HepG2 (cell line): ENCODE data around the gene ARL4D. TPM values are rescaled to one million over a fixed set of nuclear protein-coding genes. Genes with fewer than 3 reads are reported as not detected.
A peak's percentile ranks its signal among the peaks of the same experiment; 100 is the strongest.

Source experiments
- CHD2 ChIP-seq: IDR thresholded peaks from 2 replicates; pipeline ENCODE4 v1.6.1; 2011; ENCODE audit warnings: low read depth, low read length, improper control_type of control experiment
- CHD4 ChIP-seq: fragments of 200-600 bp; sonication (generic); IDR thresholded peaks from 2 replicates; pipeline ENCODE4 v1.7.0; 2017; ENCODE audit warnings: mild to moderate bottlenecking, low read length, borderline replicate concordance
- FOXM1 ChIP-seq: sonication (generic); formaldehyde crosslinking; IDR thresholded peaks from 2 replicates; pipeline ENCODE4 v1.5.0; 2020; ENCODE audit warnings: missing genetic modification reagents
- GPN1 ChIP-seq: sonication (generic); formaldehyde crosslinking; IDR thresholded peaks from 2 replicates; pipeline ENCODE4 v1.5.1; 2020; ENCODE audit warnings: missing genetic modification reagents, borderline replicate concordance
- MED1 ChIP-seq: sonication (generic); formaldehyde crosslinking; IDR thresholded peaks from 2 replicates; pipeline ENCODE4 v1.4.0; 2020; ENCODE audit warnings: missing genetic modification reagents
- ONECUT2 ChIP-seq: sonication (generic); formaldehyde crosslinking; IDR thresholded peaks from 2 replicates; pipeline ENCODE4 v1.4.0; 2020; ENCODE audit warnings: missing genetic modification reagents
- PHF8 ChIP-seq: sonication (generic); formaldehyde crosslinking; IDR thresholded peaks from 2 replicates; pipeline ENCODE4 v1.5.0; 2020; ENCODE audit warnings: missing genetic modification reagents
- STAG1 ChIP-seq: sonication (generic); formaldehyde crosslinking; IDR thresholded peaks from 2 replicates; pipeline ENCODE4 v1.4.0; 2020; ENCODE audit warnings: missing genetic modification reagents
- ZBTB7A ChIP-seq: sonication (generic); formaldehyde crosslinking; IDR thresholded peaks from 2 replicates; pipeline ENCODE4 v1.8.0; 2022; ENCODE audit warnings: mild to moderate bottlenecking, missing genetic modification reagents
- ZFAT ChIP-seq: sonication (generic); formaldehyde crosslinking; conservative IDR thresholded peaks from 2 replicates; pipeline ENCODE4 v1.8.1; 2023; ENCODE audit warnings: missing genetic modification reagents, inconsistent platforms
- ZNF431 ChIP-seq: sonication (generic); formaldehyde crosslinking; IDR thresholded peaks from 2 replicates; pipeline ENCODE4 v1.9.0; 2022; ENCODE audit warnings: missing genetic modification reagents, low read depth, mild to moderate bottlenecking, borderline replicate concordance
- ZNF441 ChIP-seq: sonication (generic); formaldehyde crosslinking; IDR thresholded peaks from 2 replicates; pipeline ENCODE4 v1.7.0; 2021; ENCODE audit warnings: missing genetic modification reagents, borderline replicate concordance
- ZNF546 ChIP-seq: sonication (generic); formaldehyde crosslinking; conservative IDR thresholded peaks from 2 replicates; pipeline ENCODE4 v1.8.1; 2023; ENCODE audit warnings: mild to moderate bottlenecking, missing genetic modification reagents
- ZNF564 ChIP-seq: sonication (generic); formaldehyde crosslinking; IDR thresholded peaks from 2 replicates; pipeline ENCODE4 v1.8.1; 2023; ENCODE audit warnings: mild to moderate bottlenecking, missing genetic modification reagents
- ZNF724P ChIP-seq: sonication (generic); formaldehyde crosslinking; IDR thresholded peaks from 2 replicates; pipeline ENCODE4 v1.8.0; 2022; ENCODE audit warnings: missing genetic modification reagents, borderline replicate concordance
- ZNF773 ChIP-seq: sonication (generic); formaldehyde crosslinking; IDR thresholded peaks from 2 replicates; pipeline ENCODE4 v1.4.0; 2020; ENCODE audit warnings: missing genetic modification reagents, borderline replicate concordance
- ZNF792 ChIP-seq: IDR thresholded peaks from 2 replicates; pipeline ENCODE4 v1.6.1; 2016
- ZNF839 ChIP-seq: sonication (generic); formaldehyde crosslinking; IDR thresholded peaks from 2 replicates; pipeline ENCODE4 v1.4.0; 2020; ENCODE audit warnings: missing genetic modification reagents, mild to moderate bottlenecking, borderline replicate concordance
- ZNF883 ChIP-seq: sonication (generic); formaldehyde crosslinking; IDR thresholded peaks from 2 replicates; pipeline ENCODE4 v1.5.1; 2020; ENCODE audit warnings: mild to moderate bottlenecking, missing genetic modification reagents; ENCODE audit errors: not compliant biosample characterization
- polyA plus RNA-seq, 8 experiments: library from polyadenylated mRNA; depleted of rRNA in 3 of 8; stranded (reverse) in 7 of 8; unstranded in 1 of 8; fragments of >200 nt; fragmentation: Illumina TruSeq in 4 of 8; extraction: Trizol in 4 of 8; gene quantifications; 2 replicates each; pipeline versions ENCODE4 v1.2.1 to v1.2.3, GENCODE V29; 2011 to 2016; ENCODE audit warnings: low read depth in 4 of 8, missing spikeins in 1 of 8, mixed read lengths in 1 of 8; ENCODE audit not compliant: insufficient read depth in 1 of 8
- total RNA-seq, 5 experiments: library from RNA; depleted of rRNA; stranded (reverse); fragments of >200 nt; fragmentation: Illumina TruSeq; extraction: Trizol; gene quantifications; 2 replicates each; pipeline ENCODE4 v1.2.3, GENCODE V29; 2016; ENCODE audit warnings: low read depth in 1 of 5
- TF ChIP-seq, protein P1 (sequence below): sonication (generic); formaldehyde crosslinking; conservative IDR thresholded peaks from 2 replicates; pipeline ENCODE4 v1.8.0; 2022; ENCODE audit warnings: mild to moderate bottlenecking, moderate library complexity, missing genetic modification reagents
- TF ChIP-seq, protein P2 (sequence below): IDR thresholded peaks from 2 replicates; pipeline ENCODE4 v1.6.1; 2012; ENCODE audit warnings: inconsistent platforms
- TF ChIP-seq, protein P3 (sequence below): sonication (generic); formaldehyde crosslinking; IDR thresholded peaks from 2 replicates; pipeline ENCODE4 v1.5.0; 2020; ENCODE audit warnings: mild to moderate bottlenecking, missing genetic modification reagents, borderline replicate concordance
- TF ChIP-seq, protein P4 (sequence below): IDR thresholded peaks from 2 replicates; pipeline ENCODE4 v1.6.1; 2016; ENCODE audit warnings: missing compliant biosample characterization, missing genetic modification reagents, borderline replicate concordance

The ARL4D gene
- total and polyA plus RNA-seq, 2 of the 13 experiments (the other 11 are each of a cell fraction or from before 2014, with no cell fraction given): 9.0 to 25.9 TPM

DNA sequence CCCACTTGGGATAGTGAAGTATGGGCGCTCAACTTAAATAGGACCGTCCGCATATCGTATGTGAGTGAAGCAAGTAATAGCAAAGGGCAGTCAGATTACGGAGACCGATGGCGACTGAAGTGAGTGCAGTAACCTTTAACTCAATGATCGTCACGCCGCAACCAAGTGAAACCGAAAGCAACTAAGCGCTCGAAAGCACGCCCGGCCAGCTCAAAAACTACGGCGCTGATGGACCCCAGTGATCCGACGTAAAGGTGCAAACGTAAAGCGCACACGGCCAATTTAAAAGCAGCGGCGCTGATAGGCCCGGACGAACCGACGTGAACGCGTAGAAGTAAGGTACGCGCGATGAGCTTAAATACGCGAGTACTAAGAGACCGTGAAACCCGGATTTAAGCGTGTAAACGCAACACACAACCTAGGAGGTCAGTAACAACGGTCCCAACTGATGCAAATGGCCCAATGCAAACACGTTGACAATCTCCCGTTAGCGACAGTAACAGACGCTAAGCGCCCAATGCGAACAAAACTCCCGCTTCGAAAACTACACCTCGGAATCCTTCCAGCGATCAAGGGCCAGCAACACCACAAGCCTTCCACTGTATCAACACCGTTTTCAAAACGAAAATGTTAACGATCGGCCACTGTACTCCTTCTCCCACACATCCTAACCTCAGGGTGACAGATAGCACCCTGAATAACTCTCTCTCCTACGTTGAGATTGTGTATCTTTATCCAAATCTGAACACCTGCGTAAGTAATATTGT lies 37.9 kb upstream of the ARL4D start (continued):
- TF ChIP-seq, protein P1, sequence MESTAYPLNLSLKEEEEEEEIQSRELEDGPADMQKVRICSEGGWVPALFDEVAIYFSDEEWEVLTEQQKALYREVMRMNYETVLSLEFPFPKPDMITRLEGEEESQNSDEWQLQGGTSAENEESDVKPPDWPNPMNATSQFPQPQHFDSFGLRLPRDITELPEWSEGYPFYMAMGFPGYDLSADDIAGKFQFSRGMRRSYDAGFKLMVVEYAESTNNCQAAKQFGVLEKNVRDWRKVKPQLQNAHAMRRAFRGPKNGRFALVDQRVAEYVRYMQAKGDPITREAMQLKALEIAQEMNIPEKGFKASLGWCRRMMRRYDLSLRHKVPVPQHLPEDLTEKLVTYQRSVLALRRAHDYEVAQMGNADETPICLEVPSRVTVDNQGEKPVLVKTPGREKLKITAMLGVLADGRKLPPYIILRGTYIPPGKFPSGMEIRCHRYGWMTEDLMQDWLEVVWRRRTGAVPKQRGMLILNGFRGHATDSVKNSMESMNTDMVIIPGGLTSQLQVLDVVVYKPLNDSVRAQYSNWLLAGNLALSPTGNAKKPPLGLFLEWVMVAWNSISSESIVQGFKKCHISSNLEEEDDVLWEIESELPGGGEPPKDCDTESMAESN (CRISPR knock-in tag): peak; percentile 99
- peak; percentile 91 for TF ChIP-seq ZNF883 (CRISPR knock-in tag)
- TF ChIP-seq, protein P2, sequence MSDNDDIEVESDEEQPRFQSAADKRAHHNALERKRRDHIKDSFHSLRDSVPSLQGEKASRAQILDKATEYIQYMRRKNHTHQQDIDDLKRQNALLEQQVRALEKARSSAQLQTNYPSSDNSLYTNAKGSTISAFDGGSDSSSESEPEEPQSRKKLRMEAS: peak; percentile 72
- TF ChIP-seq, protein P3, sequence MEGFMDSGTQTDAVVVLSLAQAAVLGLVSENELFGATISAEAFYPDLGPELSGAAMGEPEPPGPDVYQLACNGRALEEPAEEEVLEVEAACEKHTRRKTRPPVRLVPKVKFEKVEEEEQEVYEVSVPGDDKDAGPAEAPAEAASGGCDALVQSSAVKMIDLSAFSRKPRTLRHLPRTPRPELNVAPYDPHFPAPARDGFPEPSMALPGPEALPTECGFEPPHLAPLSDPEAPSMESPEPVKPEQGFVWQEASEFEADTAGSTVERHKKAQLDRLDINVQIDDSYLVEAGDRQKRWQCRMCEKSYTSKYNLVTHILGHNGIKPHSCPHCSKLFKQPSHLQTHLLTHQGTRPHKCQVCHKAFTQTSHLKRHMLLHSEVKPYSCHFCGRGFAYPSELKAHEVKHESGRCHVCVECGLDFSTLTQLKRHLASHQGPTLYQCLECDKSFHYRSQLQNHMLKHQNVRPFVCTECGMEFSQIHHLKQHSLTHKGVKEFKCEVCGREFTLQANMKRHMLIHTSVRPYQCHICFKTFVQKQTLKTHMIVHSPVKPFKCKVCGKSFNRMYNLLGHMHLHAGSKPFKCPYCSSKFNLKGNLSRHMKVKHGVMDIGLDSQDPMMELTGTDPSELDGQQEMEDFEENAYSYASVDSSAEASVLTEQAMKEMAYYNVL (CRISPR knock-in tag): peak; percentile 74
- TF ChIP-seq ZNF724P (CRISPR knock-in tag): peak; percentile 94
- TF ChIP-seq ZBTB7A (CRISPR knock-in tag): peak; percentile 76
- no peak for TF ChIP-seq GPN1 (CRISPR knock-in tag)
- peak; percentile 99 for TF ChIP-seq MED1
- TF ChIP-seq FOXM1 (CRISPR knock-in tag): no peak
- TF ChIP-seq CHD2: peak; percentile 74
- peak; percentile 76; the same call in 1 of the 2 replicates for TF ChIP-seq ZNF431 (CRISPR knock-in tag)
- peak; percentile 33; the same call in 1 of the 2 replicates for TF ChIP-seq ZNF546
- peak; percentile 64; the same call in 1 of the 2 replicates for TF ChIP-seq ZNF441 (CRISPR knock-in tag)
- TF ChIP-seq ZFAT (CRISPR knock-in tag): peak; percentile 87; the same call in 1 of the 2 replicates
- peak; percentile 93 for TF ChIP-seq ZNF564 (CRISPR knock-in tag)
- peak; percentile 75 for TF ChIP-seq PHF8 (CRISPR knock-in tag)
- TF ChIP-seq ONECUT2: peak; percentile 78
- peak; percentile 84 for TF ChIP-seq ZNF773
- TF ChIP-seq ZNF839 (CRISPR knock-in tag): no peak
- TF ChIP-seq ZNF792 (CRISPR knock-in tag): peak; percentile 98
- TF ChIP-seq CHD4: no peak
- no peak; the same call in 1 of the 2 replicates for TF ChIP-seq STAG1 (CRISPR knock-in tag)
- TF ChIP-seq, protein P4, sequence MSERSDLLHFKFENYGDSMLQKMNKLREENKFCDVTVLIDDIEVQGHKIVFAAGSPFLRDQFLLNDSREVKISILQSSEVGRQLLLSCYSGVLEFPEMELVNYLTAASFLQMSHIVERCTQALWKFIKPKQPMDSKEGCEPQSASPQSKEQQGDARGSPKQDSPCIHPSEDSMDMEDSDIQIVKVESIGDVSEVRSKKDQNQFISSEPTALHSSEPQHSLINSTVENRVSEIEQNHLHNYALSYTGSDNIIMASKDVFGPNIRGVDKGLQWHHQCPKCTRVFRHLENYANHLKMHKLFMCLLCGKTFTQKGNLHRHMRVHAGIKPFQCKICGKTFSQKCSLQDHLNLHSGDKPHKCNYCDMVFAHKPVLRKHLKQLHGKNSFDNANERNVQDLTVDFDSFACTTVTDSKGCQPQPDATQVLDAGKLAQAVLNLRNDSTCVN: peak; percentile 81; the same call in 1 of the 2 replicates
